GM19397 (cell line): ENCODE measurements around the gene SPDYE2.
"Not testable (repeated sequence)": the region's sequence is repeated elsewhere in the genome, so short reads cannot be mapped to it uniquely, and the experiment has no call there.

ENCODE experiments used
- ATAC-seq: cut with Tn5 transposase; IDR thresholded peaks from one replicate; pipeline ENCODE4 v1.9.1; 2021; ENCODE audit warnings: mild to moderate bottlenecking, moderate library complexity; ENCODE audit not compliant: unreplicated experiment

Gene SPDYE2

DNA sequence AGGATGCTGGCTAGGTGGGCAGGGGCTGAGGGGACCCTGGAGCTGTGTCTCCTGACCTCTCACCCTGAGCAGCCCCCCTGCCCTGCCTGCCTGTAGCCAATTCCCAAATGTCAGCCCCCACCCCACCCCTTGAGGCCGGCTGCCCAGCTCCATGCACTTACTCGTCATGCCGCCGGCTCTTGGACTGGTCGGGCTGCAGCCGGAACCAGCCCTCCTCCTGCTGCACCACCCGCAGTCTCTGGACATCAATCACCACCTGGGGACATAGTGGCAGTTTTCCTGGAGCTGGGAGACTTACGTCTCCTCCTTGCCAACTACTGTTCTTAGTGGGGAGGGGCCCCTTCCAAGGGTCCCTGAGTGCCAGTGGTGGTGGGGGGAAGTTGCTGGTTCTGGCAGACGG lies 48.7 kb downstream of the SPDYE2 start:
- ATAC-seq: not testable (repeated sequence)

DNA sequence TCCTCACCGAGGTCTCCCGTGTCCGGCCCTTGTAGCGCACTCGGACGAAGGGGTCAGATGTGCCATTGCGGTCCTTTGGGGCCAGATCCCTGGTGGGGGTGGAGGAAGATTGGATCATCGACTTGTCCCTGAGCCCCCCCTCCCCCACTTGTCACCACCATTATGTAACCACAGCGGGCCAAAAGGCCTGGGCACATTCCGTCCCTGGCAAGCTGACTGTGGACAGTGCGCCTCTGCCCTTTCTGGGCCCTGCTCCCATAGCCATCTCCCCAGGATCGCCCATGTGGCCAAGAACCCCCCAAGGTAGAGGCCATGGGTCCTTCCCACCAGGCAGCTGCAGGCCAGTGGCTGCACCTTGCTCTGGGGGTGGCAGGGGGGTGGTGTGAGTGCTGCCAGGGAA lies 51.3 kb downstream of the SPDYE2 start:
- not testable (repeated sequence) for ATAC-seq

DNA sequence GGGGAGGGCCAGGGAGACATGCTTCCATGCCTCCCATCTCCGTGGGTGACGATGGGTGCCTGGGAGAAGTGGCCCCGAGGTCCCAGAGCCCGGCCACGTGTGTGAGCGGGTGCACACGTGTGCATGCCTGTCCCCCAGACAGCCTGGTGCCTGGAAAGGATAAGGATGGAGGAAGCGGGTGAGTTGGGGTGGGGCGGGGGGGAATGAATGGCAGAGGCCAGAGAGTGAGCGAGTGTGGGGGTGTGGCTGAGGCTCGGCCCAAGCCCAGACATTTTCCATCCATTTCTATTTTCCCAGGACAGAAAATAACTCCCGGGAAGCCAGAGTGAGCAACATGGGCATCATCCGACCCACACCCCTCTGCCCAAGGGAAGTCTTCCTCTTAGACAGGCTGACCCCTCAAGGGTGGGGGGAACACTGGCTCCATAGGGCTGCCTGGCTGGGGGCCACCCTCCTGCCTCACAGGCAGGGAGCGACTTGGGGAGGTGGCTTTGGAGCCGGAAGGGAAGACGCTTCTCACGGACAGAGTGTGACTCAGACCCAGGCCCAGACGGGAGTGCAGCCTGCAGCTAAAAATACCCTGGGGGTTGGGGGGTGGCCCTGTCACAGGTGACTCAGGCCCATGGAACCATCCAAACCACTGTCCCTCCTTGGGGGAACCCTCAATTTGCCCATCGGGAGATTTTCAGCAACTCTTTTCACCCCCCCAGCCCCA lies 53.6 kb downstream of the SPDYE2 start:
- ATAC-seq: not testable (repeated sequence)

DNA sequence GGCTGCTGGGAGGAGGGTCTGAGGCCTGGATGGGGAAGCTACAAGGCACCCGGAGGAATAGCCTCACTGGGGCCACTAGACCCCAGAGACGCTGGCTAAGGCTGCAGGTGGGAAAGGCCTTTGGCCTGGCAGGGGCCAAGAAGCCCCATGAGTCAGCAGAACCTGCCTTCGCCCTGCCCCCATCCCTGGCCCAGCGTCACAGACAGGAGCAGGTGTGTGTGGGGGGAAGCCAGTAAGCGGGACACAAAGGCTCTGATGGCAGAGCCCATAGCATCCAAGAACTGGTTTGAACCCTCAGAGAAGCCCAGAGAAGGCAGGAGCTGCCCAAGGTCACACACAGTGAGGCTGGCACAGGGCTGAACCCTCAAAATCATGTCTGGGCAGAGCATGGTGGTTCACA lies 55.8 kb downstream of the SPDYE2 start:
- ATAC-seq: not testable (repeated sequence)

DNA sequence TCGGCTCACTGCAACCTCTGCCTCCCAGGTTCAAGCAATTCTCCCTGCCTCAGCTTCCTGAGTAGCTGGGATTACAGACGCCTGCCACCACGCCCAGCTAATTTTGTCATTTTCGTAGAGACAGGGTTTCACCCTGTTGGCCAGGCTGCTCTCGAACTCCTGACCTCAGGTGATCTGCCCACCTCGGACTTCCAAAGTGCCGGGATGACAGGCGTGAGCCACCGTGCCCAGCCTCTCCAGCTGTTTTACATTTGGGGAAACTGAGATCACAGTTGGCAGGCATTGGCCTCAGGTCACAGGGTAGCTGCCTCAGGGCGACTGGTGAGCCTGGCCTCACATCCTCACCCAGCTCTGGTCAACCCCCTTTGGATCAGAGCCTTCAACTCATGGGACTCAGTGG lies 58.7 kb downstream of the SPDYE2 start:
- not testable (repeated sequence) for ATAC-seq

DNA sequence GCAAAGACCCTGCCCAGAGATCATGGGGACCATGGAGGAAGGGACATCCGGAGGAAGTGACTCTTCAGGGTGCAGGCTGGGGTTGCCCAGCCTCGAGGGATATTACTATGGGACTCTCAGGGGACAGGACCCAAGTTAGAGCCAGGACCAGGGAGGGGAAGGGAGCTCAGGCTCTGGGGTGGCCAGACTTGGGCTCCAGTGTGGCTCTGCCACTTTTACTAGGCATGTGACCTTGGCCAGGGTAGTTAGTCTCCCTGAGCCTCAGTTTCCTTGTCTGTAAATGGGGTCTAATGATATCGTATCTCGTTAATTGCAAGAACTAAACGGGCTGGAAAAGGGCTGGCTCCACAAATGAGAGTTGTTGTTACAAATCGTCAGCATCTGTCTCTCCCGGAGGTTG lies 59.4 kb downstream of the SPDYE2 start:
- not testable (repeated sequence) for ATAC-seq

DNA sequence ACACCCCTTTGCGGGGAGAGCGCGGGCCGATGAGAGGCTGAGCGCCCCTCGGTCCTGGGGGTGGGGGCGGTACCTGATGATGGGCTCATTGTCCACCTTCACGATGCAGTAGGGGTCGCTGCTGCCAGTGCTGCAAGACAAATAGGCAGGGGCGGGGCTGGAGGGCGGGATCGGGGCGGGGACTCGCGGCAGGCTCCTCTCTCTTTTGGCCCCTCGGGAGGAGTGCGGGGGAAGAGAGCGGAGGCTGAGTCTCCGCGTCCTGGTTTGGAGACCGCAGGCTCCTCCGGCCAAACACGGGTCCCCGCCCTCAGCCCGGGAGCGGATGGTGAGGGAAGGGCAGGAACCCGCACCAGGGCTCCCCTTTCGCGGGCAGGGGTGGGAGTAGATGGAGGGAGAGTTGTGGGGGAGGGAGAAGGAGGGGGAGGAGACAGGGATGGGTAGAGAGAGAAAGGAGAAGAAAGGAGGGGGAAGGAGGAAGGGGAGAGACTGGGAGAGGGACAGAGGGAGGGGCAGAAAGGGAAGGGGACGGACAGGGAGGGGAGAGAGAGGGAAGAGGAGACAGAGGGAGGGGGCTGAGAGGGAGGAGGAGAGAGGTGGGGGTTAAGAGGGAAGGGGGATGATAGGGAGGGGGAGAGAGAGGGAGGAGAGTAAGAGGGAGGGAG lies 60.1 kb downstream of the SPDYE2 start:
- peak; percentile 36 for ATAC-seq

DNA sequence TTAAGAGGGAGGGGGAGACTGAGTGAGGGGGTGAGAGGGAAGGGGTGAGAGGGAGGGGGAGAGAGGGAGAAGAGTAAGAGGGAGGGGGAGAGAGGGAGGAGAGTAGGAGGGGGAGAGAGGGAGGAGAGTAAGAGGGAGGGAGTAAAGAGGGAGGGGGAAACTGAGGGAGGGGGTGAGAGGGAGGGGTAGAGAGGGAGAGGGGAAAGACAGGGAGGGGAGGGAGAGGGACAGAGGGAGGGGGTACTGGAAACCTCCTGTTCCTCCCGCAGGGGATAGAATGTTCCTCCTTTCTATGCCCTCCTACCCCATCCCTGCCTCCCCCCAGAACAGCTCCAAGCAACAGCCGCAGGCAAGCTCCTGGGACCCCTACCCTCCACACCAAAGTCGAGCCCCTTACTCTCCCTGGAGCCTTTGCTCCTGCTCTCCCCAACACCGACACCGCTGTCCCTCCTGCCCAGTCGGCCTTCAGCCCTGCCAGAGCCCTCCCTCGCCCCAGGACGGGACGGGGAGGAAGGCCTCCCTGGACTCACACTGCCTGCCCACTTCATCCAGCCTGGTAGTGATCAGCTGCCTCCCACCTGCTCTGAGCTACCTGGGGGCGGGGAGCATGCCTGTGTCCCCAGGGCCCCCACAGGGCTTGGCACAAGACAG lies 60.8 kb downstream of the SPDYE2 start:
- not testable (repeated sequence) for ATAC-seq
